ENCODE measurements around the gene GAS7.

DNA sequence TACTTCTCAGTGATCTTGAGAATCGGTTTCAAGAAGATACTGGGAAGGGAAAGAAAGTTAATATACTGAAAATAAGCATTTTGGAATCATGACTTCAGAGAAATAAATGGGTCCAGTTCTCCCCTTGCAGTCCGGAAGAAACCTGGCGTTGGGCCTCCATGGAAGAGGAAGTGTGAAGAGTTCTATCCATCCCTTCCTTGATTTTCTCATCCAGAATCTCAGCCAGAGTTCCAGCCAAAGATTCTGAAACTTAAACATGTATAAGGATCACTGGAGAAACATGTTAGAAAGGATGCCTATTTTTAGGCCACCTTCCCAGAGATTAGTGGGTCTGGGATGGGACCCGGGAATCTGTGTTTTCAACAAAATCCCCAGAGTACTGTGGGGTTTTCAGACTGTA lies 8.7 kb upstream of the GAS7 start:
- TF ChIP-seq, protein P1, sequence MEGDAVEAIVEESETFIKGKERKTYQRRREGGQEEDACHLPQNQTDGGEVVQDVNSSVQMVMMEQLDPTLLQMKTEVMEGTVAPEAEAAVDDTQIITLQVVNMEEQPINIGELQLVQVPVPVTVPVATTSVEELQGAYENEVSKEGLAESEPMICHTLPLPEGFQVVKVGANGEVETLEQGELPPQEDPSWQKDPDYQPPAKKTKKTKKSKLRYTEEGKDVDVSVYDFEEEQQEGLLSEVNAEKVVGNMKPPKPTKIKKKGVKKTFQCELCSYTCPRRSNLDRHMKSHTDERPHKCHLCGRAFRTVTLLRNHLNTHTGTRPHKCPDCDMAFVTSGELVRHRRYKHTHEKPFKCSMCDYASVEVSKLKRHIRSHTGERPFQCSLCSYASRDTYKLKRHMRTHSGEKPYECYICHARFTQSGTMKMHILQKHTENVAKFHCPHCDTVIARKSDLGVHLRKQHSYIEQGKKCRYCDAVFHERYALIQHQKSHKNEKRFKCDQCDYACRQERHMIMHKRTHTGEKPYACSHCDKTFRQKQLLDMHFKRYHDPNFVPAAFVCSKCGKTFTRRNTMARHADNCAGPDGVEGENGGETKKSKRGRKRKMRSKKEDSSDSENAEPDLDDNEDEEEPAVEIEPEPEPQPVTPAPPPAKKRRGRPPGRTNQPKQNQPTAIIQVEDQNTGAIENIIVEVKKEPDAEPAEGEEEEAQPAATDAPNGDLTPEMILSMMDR (IDR thresholded peaks at IDR 0.05) = no peak
- TF ChIP-seq EZH2phosphoT487 (IDR thresholded peaks at IDR 0.05) (no peak), EZH2 (IDR thresholded peaks at IDR 0.05) (no peak)
